NCI-H1105 treated with DMSO at 0.1 percent for 48 hours (cell line): Measurements from ENCODE around the gene TANGO2.

Experiments used
- DNase-seq: peaks from one replicate; lab custom pipeline; 2025; lab: John Stamatoyannopoulos, UW

The TANGO2 gene

DNA sequence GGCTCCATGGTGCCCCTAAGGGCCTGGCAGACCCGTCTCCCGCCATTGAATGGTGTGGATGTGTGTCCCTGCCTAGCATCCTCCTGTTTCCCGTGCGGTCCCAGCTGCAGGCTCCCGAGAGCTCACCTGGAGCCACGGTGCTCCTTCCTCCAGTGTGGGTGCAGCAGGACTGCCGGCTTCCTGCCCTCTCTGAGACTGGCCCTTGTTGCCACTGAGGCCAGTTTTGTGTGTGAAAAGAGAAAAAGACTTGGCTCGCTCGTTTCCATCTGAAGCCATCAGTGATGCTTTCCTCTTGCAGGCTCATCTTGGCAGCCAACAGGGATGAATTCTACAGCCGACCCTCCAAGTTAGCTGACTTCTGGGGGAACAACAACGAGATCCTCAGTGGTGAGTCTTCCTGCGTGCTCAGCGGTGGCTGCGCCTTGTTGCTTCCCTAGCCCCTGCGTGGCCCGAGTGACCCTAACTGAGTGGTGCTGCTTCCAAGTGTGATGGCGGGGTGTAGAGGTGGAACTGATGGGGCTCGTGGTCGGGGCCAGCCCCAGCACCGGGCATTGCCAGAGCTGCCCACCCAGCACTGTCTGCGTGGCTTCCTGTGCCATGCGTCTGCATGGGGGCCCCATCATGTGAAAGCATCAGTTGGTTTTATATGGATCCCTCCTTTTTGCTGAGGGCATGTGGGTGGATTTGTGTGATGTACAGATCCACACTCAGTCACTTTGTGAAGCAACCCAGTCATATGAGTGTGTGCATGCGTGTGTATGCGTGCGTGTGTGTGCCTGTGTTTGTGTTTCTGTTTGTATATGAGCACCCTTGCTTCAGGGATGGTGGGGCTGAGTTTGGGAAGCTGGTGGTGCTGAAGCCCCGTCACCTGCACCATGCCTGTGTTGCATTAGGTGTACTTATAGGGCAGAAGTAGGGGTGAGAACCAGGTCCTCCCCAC is 22.4 kb downstream of the TANGO2 start:
- no peak for DNase-seq

DNA sequence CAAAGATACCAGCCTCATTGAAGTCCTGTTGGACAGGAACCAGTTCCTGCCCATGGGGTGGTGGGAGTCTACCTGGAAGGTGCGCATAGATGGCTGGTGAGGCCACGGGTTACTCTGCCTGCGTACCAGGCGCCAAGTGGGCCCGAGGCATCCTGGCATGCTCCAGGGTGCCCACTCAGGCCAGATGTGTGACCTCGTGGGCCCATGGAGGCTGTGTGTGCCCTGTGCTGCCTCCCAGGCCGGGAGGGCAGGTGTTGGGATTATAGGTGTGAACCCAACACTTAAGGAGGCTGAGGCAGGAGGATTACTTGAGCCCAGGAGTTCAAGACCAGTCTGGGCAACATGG is 23.1 kb downstream of the TANGO2 start:
- DNase-seq, result no peak

DNA sequence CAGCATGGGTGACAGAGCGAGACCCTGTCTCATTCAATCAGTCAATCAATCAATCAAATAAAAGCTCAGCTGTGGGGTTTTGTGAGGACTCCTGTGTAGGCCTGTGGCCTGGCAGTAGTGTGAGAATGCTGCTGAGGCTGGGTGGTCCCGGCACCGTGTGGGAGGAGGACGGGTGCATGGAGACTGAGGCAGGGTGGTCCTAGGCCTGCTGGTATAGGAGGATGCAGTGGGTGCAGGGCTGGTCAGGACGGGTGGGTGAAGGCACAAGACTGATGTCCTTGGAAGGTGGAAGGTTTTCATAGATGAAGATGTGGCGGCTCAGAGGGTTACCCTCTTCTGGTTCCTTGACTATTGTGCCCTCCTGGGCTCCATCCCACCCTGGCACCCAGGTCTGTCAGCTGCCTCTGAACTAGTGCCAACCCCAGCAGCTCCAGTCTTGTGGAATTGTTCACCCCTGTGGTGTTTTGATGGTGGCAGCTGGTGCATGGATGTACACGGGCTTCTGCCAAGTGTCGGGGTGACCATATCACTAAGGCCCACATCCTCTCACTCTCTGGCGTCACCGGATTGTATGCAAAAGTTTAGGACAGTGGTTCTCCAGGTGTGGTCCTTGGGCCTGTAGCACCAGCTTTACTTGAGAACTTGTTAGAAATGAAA is 23.7 kb downstream of the TANGO2 start:
- DNase-seq, result no peak

DNA sequence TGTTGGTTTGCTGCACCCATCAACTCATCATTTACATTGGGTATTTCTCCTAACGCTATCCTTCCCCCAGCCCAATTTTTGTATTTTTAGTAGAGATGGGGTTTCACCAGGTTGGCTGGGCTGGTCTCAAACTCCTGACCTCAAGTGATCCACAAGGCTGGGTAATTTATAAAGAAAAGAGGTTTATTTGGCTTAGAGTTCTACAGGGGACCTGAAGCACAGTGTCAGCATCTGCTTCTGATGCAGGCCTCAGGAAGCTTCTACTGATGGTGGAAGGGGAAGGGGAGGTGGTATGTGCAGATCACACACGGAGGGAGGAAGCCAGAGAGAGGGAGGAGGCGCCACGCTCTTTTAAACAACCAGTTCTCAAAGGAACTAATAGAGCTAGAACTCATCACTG is 25.8 kb downstream of the TANGO2 start:
- no peak for DNase-seq

DNA sequence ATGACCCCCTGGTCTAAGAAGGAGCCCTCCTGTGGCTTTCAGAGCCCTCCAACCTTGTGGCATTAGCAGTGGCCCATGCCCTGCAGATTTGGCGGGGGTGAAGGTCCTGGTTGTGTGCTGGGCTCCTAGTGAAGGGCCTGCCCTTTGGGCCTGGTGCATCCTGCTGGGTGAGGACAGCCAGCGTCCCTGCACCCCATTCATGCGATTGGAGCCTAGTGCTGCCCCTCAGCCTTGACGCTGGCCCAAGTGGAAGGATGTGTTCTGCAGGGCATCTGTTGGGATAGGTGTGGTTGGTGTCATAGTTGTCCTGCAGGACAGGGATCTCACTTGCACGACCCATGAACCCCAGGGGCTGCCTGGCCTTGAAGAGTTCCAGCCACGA is 31.0 kb downstream of the TANGO2 start:
- no peak for DNase-seq

DNA sequence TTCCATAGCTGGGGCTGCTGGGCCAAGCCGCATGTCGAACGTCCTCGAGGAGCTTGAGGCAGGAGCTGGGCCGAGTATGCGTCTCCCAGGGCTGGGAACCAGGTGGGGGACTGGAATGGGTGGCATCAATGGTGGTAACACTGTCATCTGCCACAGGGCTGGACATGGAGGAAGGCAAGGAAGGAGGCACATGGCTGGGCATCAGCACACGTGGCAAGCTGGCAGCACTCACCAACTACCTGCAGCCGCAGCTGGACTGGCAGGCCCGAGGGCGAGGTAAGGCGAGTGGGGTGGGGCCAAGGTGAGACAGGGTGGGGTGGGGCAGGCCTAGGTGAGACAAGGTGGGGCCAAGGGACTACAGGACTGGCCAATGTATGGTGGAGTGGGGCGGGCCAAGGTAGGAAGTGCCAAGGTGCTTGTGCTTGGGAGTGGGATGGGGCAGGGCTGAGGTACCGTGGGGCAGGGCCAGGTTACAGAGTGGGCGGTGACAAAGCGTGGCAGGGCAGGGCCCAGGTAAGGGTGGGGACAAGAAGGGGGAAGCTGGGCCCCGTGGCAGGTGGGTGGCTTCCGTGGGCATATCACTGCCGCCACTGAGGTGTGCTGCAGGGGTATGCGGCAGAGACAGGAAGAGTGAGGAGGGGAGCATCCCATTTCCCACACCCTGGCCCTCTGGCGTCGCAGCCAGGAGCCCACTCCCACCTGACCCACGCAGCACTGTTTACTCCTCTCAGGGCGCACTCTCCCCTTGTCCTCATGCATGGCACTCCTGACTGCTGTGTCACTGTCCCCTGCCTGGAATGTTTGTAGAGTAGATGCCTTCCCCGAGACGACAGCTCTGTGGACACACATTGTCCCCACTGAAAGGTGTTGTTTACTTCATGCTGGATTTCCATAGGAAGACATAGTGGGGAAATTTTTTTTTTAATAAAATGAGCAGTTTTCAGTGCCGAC is 31.7 kb downstream of the TANGO2 start:
- no peak for DNase-seq

DNA sequence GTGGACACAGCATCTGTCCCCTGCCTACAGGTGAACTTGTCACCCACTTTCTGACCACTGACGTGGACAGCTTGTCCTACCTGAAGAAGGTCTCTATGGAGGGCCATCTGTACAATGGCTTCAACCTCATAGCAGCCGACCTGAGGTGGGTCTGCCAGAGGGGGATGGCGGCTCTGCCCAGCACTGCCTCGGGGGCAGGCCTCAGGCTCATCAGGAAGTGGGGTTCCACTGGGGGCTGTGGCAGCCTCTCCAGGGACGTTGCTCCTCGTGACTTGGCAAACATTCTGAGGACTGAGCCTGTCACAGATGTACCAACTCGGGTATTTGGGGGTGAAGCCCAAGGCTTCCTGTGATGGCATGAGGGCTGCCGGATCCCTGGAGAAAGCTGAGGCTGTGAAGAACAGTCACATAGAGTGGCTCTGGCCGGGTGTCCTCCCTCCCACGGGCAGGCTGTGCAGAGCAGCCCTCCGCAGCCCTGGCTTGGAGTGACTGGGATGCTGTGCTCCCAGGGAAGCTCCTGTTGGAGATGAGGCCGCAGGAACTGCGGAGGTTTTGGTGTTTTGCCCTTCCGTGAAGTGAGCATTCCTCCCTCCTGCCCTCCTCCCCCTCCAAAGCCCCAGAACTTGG is 32.6 kb downstream of the TANGO2 start:
- no peak for DNase-seq

DNA sequence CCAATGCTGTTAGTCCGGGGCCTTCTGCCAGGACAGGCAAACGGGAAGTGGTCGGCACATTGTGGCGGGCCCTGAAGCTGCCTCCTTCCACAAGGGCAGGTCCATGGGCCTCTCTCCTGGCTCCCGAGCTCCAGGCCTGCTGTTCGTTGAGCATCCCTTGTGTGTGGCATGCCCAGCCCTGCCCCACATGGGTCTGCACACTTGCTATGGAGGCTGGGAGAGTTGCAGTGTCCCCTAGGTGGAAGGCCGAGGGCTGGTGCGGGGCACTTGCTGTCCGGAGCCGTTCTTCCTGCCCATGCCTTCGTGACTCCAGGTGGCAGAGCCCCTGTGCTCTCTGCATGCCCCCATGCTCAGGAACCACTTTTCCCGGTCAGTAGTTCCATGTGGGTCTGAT is 33.1 kb downstream of the TANGO2 start:
- DNase-seq, result no peak

DNA sequence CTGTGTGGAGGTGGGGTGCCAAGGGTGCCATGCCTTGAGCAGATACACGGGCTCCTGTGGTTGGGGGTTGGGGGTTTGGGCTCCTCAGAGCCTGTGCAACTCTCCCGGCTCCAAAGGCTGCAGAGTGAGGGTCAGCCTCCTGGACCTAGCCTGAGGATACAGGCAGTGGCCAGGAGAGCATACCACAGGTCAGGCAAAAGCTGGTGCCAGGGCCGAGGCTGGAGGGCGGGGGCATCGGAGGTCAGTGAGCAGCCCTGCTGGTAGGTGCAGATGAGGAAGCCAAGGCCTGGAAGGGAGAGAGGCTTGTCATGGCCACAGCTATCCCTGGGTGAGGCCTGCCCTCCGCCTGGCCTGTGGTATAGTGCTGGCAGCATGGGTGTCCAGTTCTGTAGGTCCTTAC is 33.6 kb downstream of the TANGO2 start:
- DNase-seq, result no peak

DNA sequence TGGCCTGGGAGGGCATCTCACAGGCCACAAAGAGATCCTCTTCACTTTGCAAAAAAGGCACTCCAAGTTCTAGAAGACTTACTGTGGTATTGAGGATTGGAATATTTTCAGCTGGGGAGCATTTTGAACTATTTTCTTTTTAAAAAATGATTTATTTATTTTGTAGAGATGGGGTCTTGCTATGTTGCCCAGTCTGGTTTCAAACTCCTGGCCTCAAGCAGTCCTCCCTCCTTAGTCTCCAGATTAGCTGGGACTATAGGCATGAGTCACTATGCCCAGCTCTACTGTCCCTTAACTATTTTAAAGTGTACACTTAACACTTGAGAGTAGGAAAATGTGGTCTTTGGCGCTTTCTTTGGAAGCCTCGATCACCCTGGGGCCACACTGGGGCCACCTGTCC is 34.2 kb downstream of the TANGO2 start:
- no peak for DNase-seq

DNA sequence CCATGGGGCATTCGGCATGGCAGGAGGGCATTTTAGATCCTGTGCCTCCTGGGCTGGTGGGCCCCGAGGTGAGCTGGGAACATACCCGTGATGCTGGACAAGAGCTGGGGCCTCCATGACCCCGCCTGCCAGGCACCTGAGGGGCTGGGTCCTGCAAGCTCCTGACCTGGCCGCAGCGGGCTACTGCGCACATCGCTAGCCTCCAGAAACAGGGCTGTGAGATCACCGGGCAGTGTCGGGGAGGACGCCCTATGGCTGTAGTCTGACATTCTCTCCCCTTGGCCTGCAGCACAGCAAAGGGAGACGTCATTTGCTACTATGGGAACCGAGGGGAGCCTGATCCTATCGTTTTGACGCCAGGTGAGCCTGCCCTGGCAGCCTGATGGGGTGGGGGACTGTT is 34.7 kb downstream of the TANGO2 start:
- no peak for DNase-seq

DNA sequence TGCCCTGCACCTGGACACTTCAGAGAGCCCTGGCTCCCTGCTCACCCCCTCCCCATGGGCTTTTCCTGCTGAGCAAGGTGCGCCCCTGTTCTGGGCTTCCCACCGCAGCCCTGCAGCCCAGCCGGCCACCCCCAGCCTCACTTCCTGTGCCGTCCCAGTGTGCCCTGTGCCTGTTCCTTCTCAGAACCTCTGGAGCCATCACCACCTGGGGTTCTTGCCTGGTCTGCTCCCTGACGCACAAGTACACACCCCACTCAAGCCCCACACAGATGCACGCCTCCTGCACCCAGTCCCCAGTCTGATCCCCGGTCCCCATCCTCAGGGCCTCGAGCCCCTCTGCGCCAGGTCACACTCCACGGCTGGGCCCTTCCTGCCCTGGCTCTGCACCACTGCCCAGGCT is 35.3 kb downstream of the TANGO2 start:
- no peak for DNase-seq

DNA sequence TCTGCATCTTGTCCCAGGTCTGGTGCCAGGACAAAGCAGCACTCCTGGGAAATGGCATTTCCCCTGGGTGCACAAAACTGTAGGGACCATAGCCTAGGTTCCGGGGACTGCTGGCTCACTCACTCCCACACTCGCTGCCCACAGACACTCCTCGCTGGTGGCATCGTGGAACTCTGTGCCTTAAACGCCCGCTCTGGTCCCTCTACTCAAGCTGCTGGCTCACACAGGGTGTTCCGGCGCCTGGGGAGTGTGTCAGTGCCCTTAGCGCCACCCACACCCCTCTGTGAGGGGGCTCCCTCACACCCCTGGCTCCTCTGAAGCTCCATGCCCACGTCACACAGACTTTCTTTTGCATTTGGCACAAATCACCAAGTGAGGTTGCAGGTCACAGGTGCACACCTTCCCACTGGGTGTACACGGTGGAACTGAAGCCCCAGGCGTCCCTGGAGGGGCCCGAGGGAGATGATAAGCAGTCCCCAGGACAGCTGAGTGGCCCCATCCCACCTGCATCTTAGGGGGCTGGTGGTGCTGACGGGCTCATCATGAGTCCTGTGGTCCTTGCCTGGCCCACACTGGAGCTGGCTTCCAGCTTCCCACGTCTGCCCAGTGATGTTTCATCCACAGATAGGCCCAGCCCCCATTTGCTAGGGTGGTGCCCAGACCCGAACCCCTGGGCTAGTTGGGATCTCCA is 35.9 kb downstream of the TANGO2 start:
- no peak for DNase-seq

DNA sequence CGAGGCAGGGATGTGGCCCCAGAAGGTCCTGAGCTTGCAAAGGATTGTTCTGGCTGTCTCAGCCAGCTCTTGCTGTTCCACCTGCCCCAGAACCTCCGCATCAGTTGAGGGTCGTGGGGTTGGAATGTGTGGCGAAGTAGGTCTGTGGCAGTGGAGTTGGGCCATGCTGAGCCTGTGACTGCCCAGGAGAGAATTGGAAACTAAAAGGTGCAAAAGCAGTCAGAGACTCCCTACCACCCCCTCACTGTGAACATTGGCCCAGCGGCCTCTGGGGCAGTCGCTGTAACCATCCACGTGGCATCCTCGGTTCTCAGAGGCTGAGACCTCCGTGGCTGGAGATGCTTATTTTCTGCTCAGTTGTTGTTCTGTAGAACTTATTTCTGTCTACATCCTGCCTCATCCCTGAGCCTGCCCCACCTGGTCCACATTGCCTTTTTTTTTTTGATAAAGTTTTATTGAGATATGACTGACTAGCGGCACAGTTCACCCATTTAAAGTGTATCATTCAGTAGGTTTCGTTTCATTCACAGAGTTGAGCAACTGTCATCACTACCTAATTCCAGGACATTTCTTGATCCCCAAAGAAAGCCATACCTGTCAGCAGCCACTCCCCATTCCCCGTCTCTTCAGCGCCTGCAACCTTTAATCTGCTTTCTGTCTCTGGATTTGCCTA is 36.8 kb downstream of the TANGO2 start:
- no peak for DNase-seq

DNA sequence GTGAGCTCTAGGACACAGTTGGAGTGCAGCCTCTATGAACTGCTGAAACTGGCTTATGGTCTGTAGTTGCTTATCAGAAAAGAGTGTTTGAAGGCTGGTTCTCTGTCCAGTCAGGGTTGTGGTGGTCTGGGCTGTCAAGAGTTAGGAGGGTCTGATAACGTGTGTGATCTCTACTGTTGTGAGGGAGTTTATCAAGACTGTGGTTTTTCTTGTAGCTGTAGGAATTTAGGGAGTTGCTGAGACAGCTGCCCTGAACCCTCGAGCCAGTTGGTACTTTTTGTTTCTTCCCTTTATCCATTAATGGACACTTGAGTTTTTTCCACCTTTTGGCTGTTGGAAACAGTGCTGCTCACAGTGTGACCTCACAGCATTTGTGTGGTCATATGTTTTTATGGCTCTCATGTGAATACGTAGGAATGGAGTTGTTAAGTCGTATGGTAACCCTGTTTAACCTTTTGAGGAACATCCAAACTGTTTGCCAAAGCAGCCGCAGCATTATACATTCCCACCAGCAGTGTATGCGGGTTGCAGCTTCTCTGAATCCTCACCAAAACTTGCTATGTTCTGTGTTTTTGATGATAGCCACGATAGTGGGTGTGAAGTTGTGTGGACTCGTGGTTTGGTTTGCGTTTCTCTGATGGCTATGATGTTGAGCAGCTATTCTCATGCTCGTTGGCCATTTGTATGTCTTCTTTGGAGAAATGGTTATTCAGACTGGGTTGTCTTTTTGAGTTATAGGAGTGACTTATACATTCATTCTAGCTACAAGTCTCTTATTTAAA is 38.3 kb downstream of the TANGO2 start:
- no peak for DNase-seq

DNA sequence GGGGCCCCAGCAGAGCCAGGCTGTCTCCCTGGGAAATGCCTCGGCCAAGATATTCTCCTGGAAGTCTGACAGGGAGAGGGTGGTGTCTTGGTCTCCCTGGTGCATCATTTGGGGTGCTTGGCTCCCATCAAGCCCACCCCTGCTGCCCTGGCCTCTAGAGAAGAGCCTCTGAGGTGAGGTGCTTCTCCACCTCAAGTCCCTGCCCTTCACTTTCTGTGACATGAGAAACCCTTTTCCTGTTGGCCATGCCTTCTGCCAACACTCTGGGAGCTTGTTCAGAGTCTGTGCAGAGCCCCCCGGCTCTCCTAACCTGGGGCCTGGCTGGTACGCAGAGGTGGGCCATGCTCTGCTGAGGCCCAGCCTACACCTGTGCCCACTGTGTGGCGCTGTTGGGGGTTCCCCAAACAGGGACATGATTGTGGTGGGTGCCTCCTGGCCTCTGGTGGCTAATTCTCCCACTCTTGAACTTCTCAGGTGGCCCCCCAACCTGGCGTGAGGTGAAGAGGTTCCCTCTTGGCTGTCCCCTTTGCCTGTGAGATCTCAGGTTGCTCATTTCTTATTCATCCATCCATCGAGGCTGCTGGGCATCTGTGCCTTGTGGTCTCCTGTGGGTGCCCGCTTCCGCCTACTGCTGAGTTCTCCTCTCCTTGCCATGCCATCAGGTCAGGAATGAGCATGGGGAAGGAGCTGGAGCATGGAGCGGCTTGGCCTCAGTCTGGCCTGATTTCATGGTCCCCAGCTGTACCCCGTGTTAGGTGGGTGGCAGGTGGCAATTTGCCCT is 40.0 kb downstream of the TANGO2 start:
- no peak for DNase-seq

DNA sequence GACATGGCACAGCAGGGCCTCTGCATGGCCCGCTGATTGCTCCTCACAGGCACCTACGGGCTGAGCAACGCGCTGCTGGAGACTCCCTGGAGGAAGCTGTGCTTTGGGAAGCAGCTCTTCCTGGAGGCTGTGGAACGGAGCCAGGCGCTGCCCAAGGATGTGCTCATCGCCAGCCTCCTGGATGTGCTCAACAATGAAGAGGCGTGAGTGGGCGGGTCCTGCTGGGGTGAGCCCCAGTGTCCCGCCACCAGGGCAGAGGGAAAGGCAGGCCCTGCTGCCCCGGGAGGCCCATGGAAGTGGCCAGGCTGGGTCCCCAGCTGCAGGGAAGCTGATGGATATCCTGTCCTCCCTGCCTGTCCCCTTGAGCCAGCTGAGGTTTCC is 40.6 kb downstream of the TANGO2 start:
- DNase-seq, result no peak

DNA sequence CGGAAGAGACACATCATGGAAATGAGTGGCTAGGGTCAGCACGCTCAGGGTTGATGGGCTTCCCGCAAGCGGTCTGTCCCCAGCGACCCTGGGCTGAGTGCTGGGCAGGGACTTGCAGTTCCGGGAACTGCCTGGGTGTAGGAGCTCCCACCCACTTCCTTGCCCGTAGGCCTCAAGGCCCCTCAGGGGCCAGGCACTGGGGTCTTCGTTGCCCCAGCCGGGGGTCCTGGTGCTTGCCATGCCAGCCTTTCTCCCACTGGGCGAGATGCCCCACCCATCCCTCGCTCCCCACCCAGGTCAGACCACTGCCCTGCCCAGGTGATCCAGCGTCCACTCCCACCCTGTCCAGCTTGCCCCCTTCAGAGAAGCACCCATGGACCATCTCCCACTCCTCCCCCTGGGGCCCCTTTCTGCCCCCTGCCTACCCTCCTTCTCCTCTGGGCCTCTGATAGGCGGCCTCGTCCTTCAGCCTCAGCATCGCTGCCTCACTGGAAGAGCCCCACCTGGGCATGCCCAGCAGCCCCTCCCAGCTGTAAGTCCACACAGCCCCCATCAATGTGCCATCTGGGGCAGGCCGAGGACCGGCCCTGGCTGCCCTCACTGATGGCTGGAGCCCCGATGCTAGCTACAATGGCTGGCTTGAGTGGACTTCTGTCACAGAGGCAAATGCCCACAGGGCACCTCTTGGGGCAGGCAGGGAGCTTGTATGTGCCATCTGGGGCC is 41.3 kb downstream of the TANGO2 start:
- no peak for DNase-seq

DNA sequence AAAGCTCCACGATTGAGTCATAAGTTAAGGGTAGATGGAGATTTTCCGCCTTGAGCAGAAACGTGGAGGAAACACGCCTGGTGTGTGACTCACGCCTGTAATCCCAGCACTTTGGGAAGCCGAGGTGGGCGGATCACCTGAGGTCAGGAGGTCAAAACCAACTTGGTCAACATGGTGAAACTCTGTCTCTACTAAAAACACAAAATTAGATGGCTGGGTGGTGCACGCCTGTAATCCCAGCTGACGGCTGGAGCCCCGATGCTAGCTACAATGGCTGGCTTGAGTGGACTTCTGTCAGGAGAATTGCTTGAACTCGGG is 41.8 kb downstream of the TANGO2 start:
- no peak for DNase-seq
